Endothelial cell of umbilical vein (primary cell): ENCODE results near the gene SPAG4. TPM values are rescaled to one million over a fixed set of nuclear protein-coding genes. Genes with fewer than 3 reads are reported as not detected.

Experiments used
- BruUV-seq: library from RNA; stranded (reverse); fragments of 400-500 nt; replicated peaks from 2 replicates; lab custom pipeline; 2021; lab: Mats Ljungman, UMichigan
- CTCF ChIA-PET: fragments of 300-600, 350-600 bp; sonication (Branson Sonifier 250); formaldehyde crosslinking; loops from one replicate; lab custom pipeline; 2021; ENCODE audit warnings: antibody characterized with exemption, inconsistent platforms; lab: Charles Lee
- POLR2A ChIA-PET: fragments of 300-600, 350-600 bp; sonication (Branson Sonifier 250); formaldehyde crosslinking; loops from one replicate; lab custom pipeline; 2021; ENCODE audit warnings: antibody characterized with exemption, inconsistent platforms; lab: Charles Lee
- DNase-seq: peaks from one replicate; pipeline ENCODE4 v3.0.0-alpha.2; 2011; ENCODE audit warnings: low read depth, low spot score
- FAIRE-seq: peaks from 2 replicates; lab custom pipeline; 2011; peaks lifted over from hg19 to GRCh38; lab: Jason Lieb, UNC
- H2AFZ ChIP-seq: 2 replicates; pipeline ENCODE4 v1.6.0; 2012; ENCODE audit warnings: low read depth, low read length, control low read depth, inconsistent platforms
- H3K27ac ChIP-seq: 2 replicates; pipeline ENCODE4 v1.5.1; 2011; ENCODE audit warnings: low read depth, mild to moderate bottlenecking, control low read depth, low read length, moderate library complexity; ENCODE audit not compliant: insufficient read depth
- H3K27me3 ChIP-seq, 2 experiments: 2 replicates each; pipeline versions ENCODE4 v1.6.0 to v1.6.1; 2011; ENCODE audit warnings: low read length in 2 of 2, mixed read lengths in 1 of 2; ENCODE audit not compliant: control insufficient read depth in 2 of 2, insufficient read depth in 2 of 2
- H3K36me3 ChIP-seq, 2 experiments: 2 replicates in 1 of 2; 3 replicates in 1 of 2; pipeline ENCODE4 v1.5.1; 2011; ENCODE audit warnings: low read length in 2 of 2, mild to moderate bottlenecking in 1 of 2, moderate library complexity in 1 of 2; ENCODE audit not compliant: control insufficient read depth in 2 of 2, insufficient read depth in 2 of 2; ENCODE audit errors: extremely low read depth in 1 of 2
- H3K4me1 ChIP-seq: 3 replicates; pipeline ENCODE4 v1.5.1; 2011; ENCODE audit warnings: mild to moderate bottlenecking, low read length; ENCODE audit not compliant: control insufficient read depth, insufficient read depth; ENCODE audit errors: extremely low read depth
- H3K4me2 ChIP-seq: 2 replicates; pipeline ENCODE4 v1.6.1; 2011; ENCODE audit warnings: low read length, control low read depth, mixed read lengths; ENCODE audit not compliant: insufficient read depth
- H3K4me3 ChIP-seq, 3 experiments: fragments of 200-600 bp in 1 of 3; sonication (generic), shearing (Covaris generic) in 1 of 3; replicated peaks in 1 of 3; 2 replicates each; pipeline ENCODE4 v1.5.1; 2011 to 2016; ENCODE audit warnings: control low read depth in 3 of 3, low read length in 3 of 3, mild to moderate bottlenecking in 2 of 3, inconsistent platforms in 1 of 3, low read depth in 1 of 3, moderate library complexity in 1 of 3; ENCODE audit not compliant: insufficient read depth in 1 of 3
- H3K79me2 ChIP-seq: 2 replicates; pipeline ENCODE4 v1.6.0; 2012; ENCODE audit warnings: low read length, inconsistent platforms; ENCODE audit not compliant: control insufficient read depth, insufficient read depth
- H3K9ac ChIP-seq: replicated peaks from 2 replicates; pipeline ENCODE3; 2011; ENCODE audit warnings: low read length, control low read depth; ENCODE audit not compliant: insufficient read depth; ENCODE audit errors: extremely low read depth
- H3K9me1 ChIP-seq: replicated peaks from 3 replicates; pipeline ENCODE4 v1.6.0; 2011; ENCODE audit warnings: mild to moderate bottlenecking, low read length; ENCODE audit not compliant: control insufficient read depth, insufficient read depth; ENCODE audit errors: extremely low read depth
- H3K9me3 ChIP-seq: replicated peaks from 2 replicates; pipeline ENCODE4 v1.5.1; 2012; ENCODE audit warnings: low read length, inconsistent platforms; ENCODE audit not compliant: control insufficient read depth, insufficient read depth
- H4K20me1 ChIP-seq: replicated peaks from 2 replicates; pipeline ENCODE3; 2011; ENCODE audit warnings: mild to moderate bottlenecking, low read length; ENCODE audit not compliant: control insufficient read depth, insufficient read depth; ENCODE audit errors: extremely low read depth
- EZH2 ChIP-seq: IDR thresholded peaks from 2 replicates; pipeline ENCODE4 v1.6.1; 2012; ENCODE audit warnings: borderline replicate concordance, low read depth, mild to moderate bottlenecking, moderate library complexity, low read length, inconsistent platforms; ENCODE audit not compliant: severe bottlenecking
- FOS ChIP-seq: IDR thresholded peaks from 2 replicates; pipeline ENCODE4 v1.6.1; 2011; ENCODE audit warnings: mild to moderate bottlenecking, low read length, moderate library complexity, borderline replicate concordance; ENCODE audit not compliant: insufficient read depth
- GATA2 ChIP-seq: IDR thresholded peaks from 2 replicates; pipeline ENCODE4 v1.7.0; 2011; ENCODE audit warnings: low read depth, mild to moderate bottlenecking, moderate library complexity, mixed read lengths, low read length; ENCODE audit not compliant: insufficient read length, insufficient read depth
- JUN ChIP-seq: IDR thresholded peaks from 2 replicates; pipeline ENCODE4 v1.6.1; 2011; ENCODE audit warnings: borderline replicate concordance, low read depth; ENCODE audit not compliant: insufficient read length, insufficient read depth
- MYC ChIP-seq: IDR thresholded peaks from one replicate; pipeline ENCODE4 v1.6.1; 2011; ENCODE audit warnings: mild to moderate bottlenecking, low read depth, low read length
- POLR2A ChIP-seq: IDR thresholded peaks from 2 replicates; pipeline ENCODE4 v1.6.1; 2012; ENCODE audit warnings: low read depth, mild to moderate bottlenecking, control low read depth, low read length
- POLR2AphosphoS5 ChIP-seq: IDR thresholded peaks from 2 replicates; pipeline ENCODE4 v1.6.1; 2012; ENCODE audit warnings: low read depth, mild to moderate bottlenecking, control low read depth, low read length, moderate library complexity; ENCODE audit not compliant: insufficient read depth
- dilution Hi-C: fragments of 300-500 bp; cut with MboI; formaldehyde crosslinking; loops from one replicate; pipeline ENCODE4 v1.15.0; 2019; ENCODE audit warnings: low sequenced_read_pairs; ENCODE audit not compliant: extremely low pct_ligation_motif_present
- intact Hi-C: fragments of 100-400 bp; cut with micrococcal nuclease; formaldehyde crosslinking; loops from one replicate; pipeline ENCODE4 v1.10.0; 2022
- polyA plus RNA-seq, 4 experiments: library from polyadenylated mRNA; depleted of rRNA in 3 of 4; stranded (reverse) in 3 of 4; unstranded in 1 of 4; fragments of >200 nt; gene quantifications; 2 replicates each; pipeline versions ENCODE4 v1.2.1 to v1.2.3, GENCODE V29; 2011 to 2012; ENCODE audit warnings: missing spikeins in 1 of 4
- total RNA-seq: library from RNA; stranded (reverse); gene quantifications from 2 replicates; pipeline ENCODE4 v1.2.3, GENCODE V29; 2021
- TF ChIP-seq, protein P1 (sequence below): IDR thresholded peaks from 2 replicates; pipeline ENCODE4 v1.6.1; 2011; ENCODE audit not compliant: insufficient read depth, insufficient read length
- TF ChIP-seq, protein P2 (sequence below), 2 donors: IDR thresholded peaks; 1 replicate in 1 of 2; 2 replicates in 1 of 2; pipeline ENCODE4 v1.5.1; 2011; ENCODE audit warnings: low read length in 2 of 2, mild to moderate bottlenecking in 2 of 2, moderate library complexity in 2 of 2, control low read depth in 1 of 2, inconsistent platforms in 1 of 2, low read depth in 1 of 2; ENCODE audit not compliant: insufficient read depth in 1 of 2; ENCODE audit errors: extremely low read depth in 1 of 2

SPAG4 gene
- total and polyA plus RNA-seq, 2 donors (not counting 3 experiments of a cell fraction or from before 2014, with no cell fraction given) = 3.7 to 9.5 TPM

DNA sequence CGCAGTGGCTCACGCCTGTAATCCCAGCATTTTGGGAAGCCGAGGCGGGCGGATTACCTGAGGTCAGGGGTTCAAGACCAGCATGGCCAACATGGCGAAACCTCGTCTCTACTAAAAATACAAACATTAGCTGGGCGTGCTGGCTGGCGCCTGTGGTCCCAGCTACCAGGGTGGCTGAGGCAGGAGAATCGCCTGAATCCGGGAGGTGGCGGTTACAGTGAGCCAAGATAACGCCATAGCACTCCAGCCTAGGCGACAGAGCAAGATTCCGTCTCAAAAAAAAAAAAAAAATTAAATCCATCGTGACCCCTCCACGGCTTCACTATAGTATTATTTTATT lies 50.3 kb downstream of the SPAG4 start:
- BruUV-seq = no TSS peak
- peaks cover 36% of the 10 kb centered on the region for H3K79me2 ChIP-seq
- DNase-seq = no peak
- H3K9ac ChIP-seq = no peak overlapping the region
- H3K27me3 ChIP-seq = no peaks in the 10 kb centered on the region
- H3K36me3 ChIP-seq = peaks cover 0 to 5% of the 10 kb centered on the region in 2 experiments
- intact Hi-C loops (loop anchor here (2.0 kb wide), 1 partner anchor 33 kb away; the partner anchor contains the start of genes NFS1 and ROMO1), dilution Hi-C loops (no loop called here)
- peaks cover 18% of the 10 kb centered on the region for H3K4me1 ChIP-seq
- no peak overlapping the region for H3K4me2 ChIP-seq
- H2AFZ ChIP-seq = no peak overlapping the region
- H3K9me1 ChIP-seq = no peaks in the 10 kb centered on the region
- no peak for FAIRE-seq
- no peak overlapping the region for H3K27ac ChIP-seq
- no peaks in the 10 kb centered on the region for H3K9me3 ChIP-seq
- peaks cover 7% of the 10 kb centered on the region for H4K20me1 ChIP-seq
- H3K4me3 ChIP-seq = no peak overlapping the region
- CTCF ChIA-PET = interaction anchor here (1.0 to 1.6 kb wide), 2 partner anchors 8 to 47 kb away, joined by 4 read pairs; no protein-coding TSS in a partner anchor
- POLR2A ChIA-PET = interaction anchor here (0.7 kb wide), 1 partner anchor 74 kb away, joined by 5 read pairs; no protein-coding TSS in a partner anchor
- TF ChIP-seq POLR2AphosphoS5 = no peak
- no peak for TF ChIP-seq FOS
- no peak for TF ChIP-seq POLR2A
- no peak for TF ChIP-seq MYC
- no peak for TF ChIP-seq GATA2
- TF ChIP-seq EZH2 = no peak
- TF ChIP-seq JUN = no peak
- TF ChIP-seq, protein P1, sequence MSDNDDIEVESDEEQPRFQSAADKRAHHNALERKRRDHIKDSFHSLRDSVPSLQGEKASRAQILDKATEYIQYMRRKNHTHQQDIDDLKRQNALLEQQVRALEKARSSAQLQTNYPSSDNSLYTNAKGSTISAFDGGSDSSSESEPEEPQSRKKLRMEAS = no peak
- TF ChIP-seq, protein P2, sequence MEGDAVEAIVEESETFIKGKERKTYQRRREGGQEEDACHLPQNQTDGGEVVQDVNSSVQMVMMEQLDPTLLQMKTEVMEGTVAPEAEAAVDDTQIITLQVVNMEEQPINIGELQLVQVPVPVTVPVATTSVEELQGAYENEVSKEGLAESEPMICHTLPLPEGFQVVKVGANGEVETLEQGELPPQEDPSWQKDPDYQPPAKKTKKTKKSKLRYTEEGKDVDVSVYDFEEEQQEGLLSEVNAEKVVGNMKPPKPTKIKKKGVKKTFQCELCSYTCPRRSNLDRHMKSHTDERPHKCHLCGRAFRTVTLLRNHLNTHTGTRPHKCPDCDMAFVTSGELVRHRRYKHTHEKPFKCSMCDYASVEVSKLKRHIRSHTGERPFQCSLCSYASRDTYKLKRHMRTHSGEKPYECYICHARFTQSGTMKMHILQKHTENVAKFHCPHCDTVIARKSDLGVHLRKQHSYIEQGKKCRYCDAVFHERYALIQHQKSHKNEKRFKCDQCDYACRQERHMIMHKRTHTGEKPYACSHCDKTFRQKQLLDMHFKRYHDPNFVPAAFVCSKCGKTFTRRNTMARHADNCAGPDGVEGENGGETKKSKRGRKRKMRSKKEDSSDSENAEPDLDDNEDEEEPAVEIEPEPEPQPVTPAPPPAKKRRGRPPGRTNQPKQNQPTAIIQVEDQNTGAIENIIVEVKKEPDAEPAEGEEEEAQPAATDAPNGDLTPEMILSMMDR (IDR thresholded peaks at IDR 0.05; ENCODE audit: extremely low read depth in 1 of 2, insufficient read depth in 1 of 2, low read depth in 1 of 2, low read length in 2 of 2) = no peak
